HepG2 (cell line): Measurements from ENCODE around the gene NXN. TPM values are rescaled to one million over a fixed set of nuclear protein-coding genes. Genes with fewer than 3 reads are reported as not detected.

Source experiments
- ATAC-seq: fragments of 200-7000 bp; cut with Tn5 transposase; 3 replicates; pipeline ENCODE4 v1.9.1; 2020; ENCODE audit warnings: mild to moderate bottlenecking, moderate library complexity
- BruUV-seq: library from RNA; stranded (reverse); fragments of 400-500 nt; replicated peaks from 2 replicates; lab custom pipeline; 2021; lab: Mats Ljungman, UMichigan
- CTCF ChIA-PET: fragments of 300-600 bp; formaldehyde crosslinking; extraction: SDS; loops from one replicate; lab custom pipeline; 2021; ENCODE audit warnings: low total read pairs, inconsistent platforms, low intra/inter-chr PET ratio; lab: Yijun Ruan, JAX
- POLR2A ChIA-PET: fragments of 350-600 bp; sonication (Branson Sonifier 250); formaldehyde crosslinking; loops from one replicate; lab custom pipeline; 2020; ENCODE audit warnings: antibody characterized with exemption, inconsistent platforms; lab: Yijun Ruan, JAX
- DNase-seq: peaks from one replicate; pipeline ENCODE4 v3.0.0-alpha.2; 2015; ENCODE audit warnings: low spot score
- FAIRE-seq: peaks from 3 replicates; lab custom pipeline; 2011; peaks lifted over from hg19 to GRCh38; lab: Jason Lieb, UNC
- H2AFZ ChIP-seq: one replicate; pipeline ENCODE4 v1.6.1; 2011; ENCODE audit warnings: low read length, inconsistent platforms
- H3K27ac ChIP-seq: fragments of 300-600 bp; 3 replicates; pipeline ENCODE4 v1.8.0; 2011; ENCODE audit warnings: mixed run types, mild to moderate bottlenecking, mixed read lengths, low read length, inconsistent platforms; ENCODE audit not compliant: insufficient read depth; ENCODE audit errors: extremely low read length
- H3K27me3 ChIP-seq, 2 experiments: fragments of 200-600 bp in 1 of 2; 2 replicates in 1 of 2; 3 replicates in 1 of 2; pipeline versions ENCODE4 v1.6.0 to v1.8.0; 2011; ENCODE audit warnings: low read length in 2 of 2, mild to moderate bottlenecking in 2 of 2, moderate library complexity in 2 of 2, inconsistent platforms in 1 of 2; ENCODE audit not compliant: insufficient read depth in 2 of 2, control insufficient read depth in 1 of 2
- H3K36me3 ChIP-seq, 2 experiments: fragments of 200-600 bp in 1 of 2; replicated peaks in 1 of 2; 2 replicates in 1 of 2; 3 replicates in 1 of 2; pipeline versions ENCODE4 v1.5.1 to v1.8.0; 2011; ENCODE audit warnings: low read length in 2 of 2, inconsistent platforms in 1 of 2; ENCODE audit not compliant: insufficient read depth in 2 of 2, control insufficient read depth in 1 of 2
- H3K4me1 ChIP-seq: 2 replicates; pipeline ENCODE4 v1.5.1; 2012; ENCODE audit warnings: low read length, inconsistent platforms; ENCODE audit not compliant: insufficient read depth
- H3K4me2 ChIP-seq: 2 replicates; pipeline ENCODE4 v1.6.0; 2011; ENCODE audit warnings: low read depth, low read length, inconsistent platforms
- H3K4me3 ChIP-seq, 3 experiments: fragments of 200-600 bp in 1 of 3; sonication (generic), shearing (Covaris generic) in 1 of 3; replicated peaks in 1 of 3; 2 replicates each; pipeline ENCODE4 v1.5.1; 2011 to 2016; ENCODE audit warnings: low read length in 3 of 3, inconsistent platforms in 2 of 3, low read depth in 2 of 3, mild to moderate bottlenecking in 2 of 3, control low read depth in 1 of 3, mixed read lengths in 1 of 3; ENCODE audit not compliant: insufficient read depth in 1 of 3
- H3K79me2 ChIP-seq: one replicate; pipeline ENCODE4 v1.6.1; 2011; ENCODE audit warnings: low read length, inconsistent platforms; ENCODE audit not compliant: insufficient read depth
- H3K9ac ChIP-seq: 2 replicates; pipeline ENCODE4 v1.6.0; 2011; ENCODE audit warnings: mild to moderate bottlenecking, low read depth, low read length, inconsistent platforms; ENCODE audit not compliant: insufficient read depth
- H3K9me3 ChIP-seq: 2 replicates; pipeline ENCODE4 v1.5.1; 2012; ENCODE audit warnings: mild to moderate bottlenecking, low read length
- H4K20me1 ChIP-seq: 2 replicates; pipeline ENCODE4 v1.6.0; 2011; ENCODE audit warnings: inconsistent platforms, mild to moderate bottlenecking, low read length, moderate library complexity; ENCODE audit not compliant: insufficient read depth
- ADNP ChIP-seq: sonication (generic); formaldehyde crosslinking; IDR thresholded peaks from 2 replicates; pipeline ENCODE4 v1.4.0; 2020; ENCODE audit warnings: missing genetic modification reagents
- AKAP8 ChIP-seq: sonication (generic); formaldehyde crosslinking; IDR thresholded peaks from 2 replicates; pipeline ENCODE4 v1.5.1; 2020; ENCODE audit warnings: mild to moderate bottlenecking, missing genetic modification reagents
- FIP1L1 ChIP-seq: fragments of 200-400 bp; formaldehyde crosslinking; IDR thresholded peaks from 2 replicates; pipeline ENCODE4 v1.6.1; 2018; ENCODE audit warnings: low read depth, mild to moderate bottlenecking, low read length, moderate library complexity, borderline replicate concordance; ENCODE audit not compliant: insufficient read depth
- HNRNPUL1 ChIP-seq: fragments of 200-400 bp; formaldehyde crosslinking; IDR thresholded peaks from 2 replicates; pipeline ENCODE4 v1.6.1; 2017; ENCODE audit warnings: low read depth, mild to moderate bottlenecking, low read length, moderate library complexity
- NFATC3 ChIP-seq: sonication (generic); formaldehyde crosslinking; IDR thresholded peaks from 2 replicates; pipeline ENCODE4 v1.5.1; 2020; ENCODE audit warnings: mild to moderate bottlenecking, missing genetic modification reagents
- RFX5 ChIP-seq: IDR thresholded peaks from 2 replicates; pipeline ENCODE4 v1.6.1; 2011; ENCODE audit warnings: low read depth, low read length, improper control_type of control experiment
- SNAI1 ChIP-seq: sonication (generic); formaldehyde crosslinking; IDR thresholded peaks from 2 replicates; pipeline ENCODE4 v1.5.0; 2020; ENCODE audit warnings: mild to moderate bottlenecking, missing genetic modification reagents, borderline replicate concordance
- SRF ChIP-seq: IDR thresholded peaks from 2 replicates; pipeline ENCODE4 v1.6.1; 2011; ENCODE audit warnings: mild to moderate bottlenecking, low read depth, low read length, moderate library complexity
- ZNF329 ChIP-seq: sonication (generic); formaldehyde crosslinking; IDR thresholded peaks from 2 replicates; pipeline ENCODE4 v1.9.0; 2021; ENCODE audit warnings: low read depth, mild to moderate bottlenecking, missing genetic modification reagents
- ZNF335 ChIP-seq: sonication (generic); formaldehyde crosslinking; IDR thresholded peaks from 2 replicates; pipeline ENCODE4 v1.4.0; 2020; ENCODE audit warnings: missing genetic modification reagents
- ZNF430 ChIP-seq: sonication (generic); formaldehyde crosslinking; IDR thresholded peaks from 2 replicates; pipeline ENCODE4 v1.9.0; 2021; ENCODE audit warnings: mild to moderate bottlenecking, missing genetic modification reagents
- ZNF446 ChIP-seq: sonication (generic); formaldehyde crosslinking; IDR thresholded peaks from 2 replicates; pipeline ENCODE4 v1.5.0; 2020; ENCODE audit warnings: mild to moderate bottlenecking, missing genetic modification reagents
- ZNF619 ChIP-seq: sonication (generic); formaldehyde crosslinking; IDR thresholded peaks from 2 replicates; pipeline ENCODE4 v1.4.0; 2020; ENCODE audit warnings: mild to moderate bottlenecking, missing genetic modification reagents
- ZNF644 ChIP-seq: IDR thresholded peaks from 2 replicates; pipeline ENCODE4 v1.6.1; 2016; ENCODE audit warnings: low read depth
- ZNF747 ChIP-seq: sonication (generic); formaldehyde crosslinking; IDR thresholded peaks from 2 replicates; pipeline ENCODE4 v1.8.1; 2023; ENCODE audit warnings: missing genetic modification reagents, mild to moderate bottlenecking, borderline replicate concordance
- WGBS: methylation state at CpG from one replicate; pipeline ENCODE4 v1.1.6; 2017; ENCODE audit warnings: low lambda C conversion rate; 5-methylcytosine and 5-hydroxymethylcytosine counted together
- in situ Hi-C: cut with HindIII; loops from 2 replicates; pipeline ENCODE4 v1.10.0; 2017; ENCODE audit warnings: low pct_unique_long_range_greater_than_20kb; ENCODE audit not compliant: extremely low pct_ligation_motif_present
- intact Hi-C: fragments of 100-400 bp; cut with micrococcal nuclease; formaldehyde crosslinking; loops from one replicate; pipeline ENCODE4 v1.10.0; 2022; ENCODE audit not compliant: unreplicated experiment
- polyA plus RNA-seq, 8 experiments: library from polyadenylated mRNA; depleted of rRNA in 3 of 8; stranded (reverse) in 7 of 8; unstranded in 1 of 8; fragments of >200 nt; fragmentation: Illumina TruSeq in 4 of 8; extraction: Trizol in 4 of 8; gene quantifications; 2 replicates each; pipeline versions ENCODE4 v1.2.1 to v1.2.3, GENCODE V29; 2011 to 2016; ENCODE audit warnings: low read depth in 4 of 8, missing spikeins in 1 of 8, mixed read lengths in 1 of 8; ENCODE audit not compliant: insufficient read depth in 1 of 8
- total RNA-seq, 5 experiments: library from RNA; depleted of rRNA; stranded (reverse); fragments of >200 nt; fragmentation: Illumina TruSeq; extraction: Trizol; gene quantifications; 2 replicates each; pipeline ENCODE4 v1.2.3, GENCODE V29; 2016; ENCODE audit warnings: low read depth in 1 of 5
- TF ChIP-seq, protein P1 (sequence below): sonication (generic); formaldehyde crosslinking; IDR thresholded peaks from one replicate; pipeline ENCODE4 v1.5.1; 2020; ENCODE audit warnings: mild to moderate bottlenecking, missing genetic modification reagents; ENCODE audit errors: not compliant biosample characterization

The NXN gene
- total and polyA plus RNA-seq, 2 of the 13 experiments (the other 11 are each of a cell fraction or from before 2014, with no cell fraction given): 22.2 to 24.3 TPM

DNA sequence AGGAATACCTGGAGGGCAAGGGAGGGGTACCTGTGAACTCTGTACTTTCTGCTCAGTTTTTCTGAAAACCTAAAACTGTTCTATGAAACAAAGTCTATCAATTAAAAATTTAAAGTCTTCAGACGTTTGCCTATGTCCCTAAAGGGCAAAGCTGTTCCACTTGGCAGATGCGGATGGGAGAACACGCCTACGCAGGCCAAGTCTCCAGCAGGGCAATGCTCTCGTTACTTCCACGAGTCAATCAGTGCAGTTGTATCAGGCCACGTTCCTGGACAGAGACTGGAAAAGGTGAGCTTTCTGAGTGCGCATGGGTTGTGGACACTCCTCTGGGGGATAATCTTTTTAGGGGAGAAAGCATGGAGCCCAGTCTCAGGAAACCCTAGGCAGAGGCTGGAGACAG, 86.6 kb downstream of the NXN start:
- CTCF ChIA-PET: no interaction called here
- H3K79me2 ChIP-seq: peaks cover 2% of the 10 kb centered on the region
- no peak overlapping the region for H3K4me2 ChIP-seq
- no peaks in the 10 kb centered on the region for H3K27me3 ChIP-seq
- no peak overlapping the region for H3K4me3 ChIP-seq
- intact Hi-C loops: no loop called here
- no peak for DNase-seq
- H2AFZ ChIP-seq: no peak overlapping the region
- H3K9ac ChIP-seq: no peak overlapping the region
- H4K20me1 ChIP-seq: no peaks in the 10 kb centered on the region
- H3K36me3 ChIP-seq: no peaks in the 10 kb centered on the region; a peak in 2 of 5 replicates
- in situ Hi-C loops: no loop called here
- FAIRE-seq: no peak
- ATAC-seq: no peak
- POLR2A ChIA-PET: no interaction called here
- no peaks in the 10 kb centered on the region for H3K9me3 ChIP-seq
- WGBS: 90% methylated on average over 8 of the region's 8 CpGs
- no TSS peak for BruUV-seq
- H3K4me1 ChIP-seq: no peaks in the 10 kb centered on the region
- TF ChIP-seq RFX5 (no peak), SNAI1 (CRISPR knock-in tag) (no peak), ADNP (no peak), ZNF619 (CRISPR knock-in tag) (no peak), HNRNPUL1 (no peak), ZNF430 (no peak), FIP1L1 (no peak), ZNF335 (CRISPR knock-in tag) (no peak), ZNF747 (CRISPR knock-in tag) (no peak), SRF (no peak), ZNF644 (CRISPR knock-in tag) (no peak), ZNF446 (CRISPR knock-in tag) (no peak), AKAP8 (no peak), ZNF329 (CRISPR knock-in tag) (no peak), NFATC3 (CRISPR knock-in tag) (no peak)
- TF ChIP-seq, protein P1, sequence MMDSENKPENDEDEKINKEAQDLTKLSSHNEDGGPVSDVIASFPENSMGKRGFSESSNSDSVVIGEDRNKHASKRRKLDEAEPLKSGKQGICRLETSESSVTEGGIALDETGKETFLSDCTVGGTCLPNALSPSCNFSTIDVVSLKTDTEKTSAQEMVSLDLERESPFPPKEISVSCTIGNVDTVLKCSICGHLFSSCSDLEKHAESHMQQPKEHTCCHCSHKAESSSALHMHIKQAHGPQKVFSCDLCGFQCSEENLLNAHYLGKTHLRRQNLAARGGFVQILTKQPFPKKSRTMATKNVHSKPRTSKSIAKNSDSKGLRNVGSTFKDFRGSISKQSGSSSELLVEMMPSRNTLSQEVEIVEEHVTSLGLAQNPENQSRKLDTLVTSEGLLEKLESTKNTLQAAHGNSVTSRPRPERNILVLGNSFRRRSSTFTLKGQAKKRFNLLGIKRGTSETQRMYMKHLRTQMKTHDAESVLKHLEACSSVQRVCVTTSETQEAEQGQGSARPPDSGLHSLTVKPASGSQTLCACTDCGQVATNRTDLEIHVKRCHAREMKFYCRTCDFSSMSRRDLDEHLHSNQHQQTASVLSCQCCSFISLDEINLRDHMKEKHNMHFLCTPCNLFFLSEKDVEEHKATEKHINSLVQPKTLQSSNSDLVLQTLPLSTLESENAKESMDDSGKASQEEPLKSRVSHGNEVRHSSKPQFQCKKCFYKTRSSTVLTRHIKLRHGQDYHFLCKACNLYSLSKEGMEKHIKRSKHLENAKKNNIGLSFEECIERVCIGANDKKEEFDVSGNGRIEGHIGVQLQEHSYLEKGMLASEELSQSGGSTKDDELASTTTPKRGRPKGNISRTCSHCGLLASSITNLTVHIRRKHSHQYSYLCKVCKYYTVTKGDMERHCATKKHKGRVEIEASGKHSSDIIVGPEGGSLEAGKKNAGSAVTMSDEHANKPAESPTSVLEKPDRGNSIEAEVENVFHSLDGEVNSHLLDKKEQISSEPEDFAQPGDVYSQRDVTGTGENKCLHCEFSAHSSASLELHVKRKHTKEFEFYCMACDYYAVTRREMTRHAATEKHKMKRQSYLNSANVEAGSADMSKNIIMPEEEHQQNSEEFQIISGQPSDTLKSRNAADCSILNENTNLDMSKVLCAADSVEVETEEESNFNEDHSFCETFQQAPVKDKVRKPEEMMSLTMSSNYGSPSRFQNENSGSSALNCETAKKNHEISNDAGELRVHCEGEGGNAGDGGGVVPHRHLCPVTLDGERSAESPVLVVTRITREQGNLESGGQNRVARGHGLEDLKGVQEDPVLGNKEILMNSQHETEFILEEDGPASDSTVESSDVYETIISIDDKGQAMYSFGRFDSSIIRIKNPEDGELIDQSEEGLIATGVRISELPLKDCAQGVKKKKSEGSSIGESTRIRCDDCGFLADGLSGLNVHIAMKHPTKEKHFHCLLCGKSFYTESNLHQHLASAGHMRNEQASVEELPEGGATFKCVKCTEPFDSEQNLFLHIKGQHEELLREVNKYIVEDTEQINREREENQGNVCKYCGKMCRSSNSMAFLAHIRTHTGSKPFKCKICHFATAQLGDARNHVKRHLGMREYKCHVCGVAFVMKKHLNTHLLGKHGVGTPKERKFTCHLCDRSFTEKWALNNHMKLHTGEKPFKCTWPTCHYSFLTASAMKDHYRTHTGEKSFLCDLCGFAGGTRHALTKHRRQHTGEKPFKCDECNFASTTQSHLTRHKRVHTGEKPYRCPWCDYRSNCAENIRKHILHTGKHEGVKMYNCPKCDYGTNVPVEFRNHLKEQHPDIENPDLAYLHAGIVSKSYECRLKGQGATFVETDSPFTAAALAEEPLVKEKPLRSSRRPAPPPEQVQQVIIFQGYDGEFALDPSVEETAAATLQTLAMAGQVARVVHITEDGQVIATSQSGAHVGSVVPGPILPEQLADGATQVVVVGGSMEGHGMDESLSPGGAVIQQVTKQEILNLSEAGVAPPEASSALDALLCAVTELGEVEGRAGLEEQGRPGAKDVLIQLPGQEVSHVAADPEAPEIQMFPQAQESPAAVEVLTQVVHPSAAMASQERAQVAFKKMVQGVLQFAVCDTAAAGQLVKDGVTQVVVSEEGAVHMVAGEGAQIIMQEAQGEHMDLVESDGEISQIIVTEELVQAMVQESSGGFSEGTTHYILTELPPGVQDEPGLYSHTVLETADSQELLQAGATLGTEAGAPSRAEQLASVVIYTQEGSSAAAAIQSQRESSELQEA (CRISPR knock-in tag): no peak
- H3K27ac ChIP-seq: no peak overlapping the region
